ENCODE measurements around the gene ALDH1A3.

ALDH1A3 gene

GRCh38 chr15:100833417-100834389 is 45.9 kb upstream of the ALDH1A3 start (continued):
- TF ChIP-seq PPARA (CRISPR knock-in tag; IDR thresholded peaks at IDR 0.05; ENCODE audit: borderline replicate concordance) (no peak), CSDC2 (CRISPR knock-in tag; IDR thresholded peaks at IDR 0.05) (no peak), OSR1 (CRISPR knock-in tag; IDR thresholded peaks at IDR 0.05) (no peak), SNAI2 (CRISPR knock-in tag; IDR thresholded peaks at IDR 0.05) (no peak), ARNTL (CRISPR knock-in tag; IDR thresholded peaks at IDR 0.05; ENCODE audit: borderline replicate concordance, low read depth) (no peak)

GRCh38 chr15:100834731-100835130 is 44.9 kb upstream of the ALDH1A3 start:
- no peak for ATAC-seq

More at GRCh38 chr15:100834731-100835130, 44.9 kb upstream of the ALDH1A3 start:
- TF ChIP-seq TSHZ2 (CRISPR knock-in tag; IDR thresholded peaks at IDR 0.05) = no peak
- no peak for TF ChIP-seq ZFP3 (CRISPR knock-in tag; IDR thresholded peaks at IDR 0.05)
- TF ChIP-seq SNAI2 (CRISPR knock-in tag; IDR thresholded peaks at IDR 0.05) = no peak
- TF ChIP-seq RARB (CRISPR knock-in tag; IDR thresholded peaks at IDR 0.05) = no peak
- TF ChIP-seq ZC3H10 (CRISPR knock-in tag; IDR thresholded peaks at IDR 0.05) = no peak
- no peak for TF ChIP-seq OSR1 (CRISPR knock-in tag; IDR thresholded peaks at IDR 0.05)
- no peak for TF ChIP-seq ARNTL (CRISPR knock-in tag; IDR thresholded peaks at IDR 0.05; ENCODE audit: borderline replicate concordance, low read depth)
- no peak for TF ChIP-seq CREB5 (CRISPR knock-in tag; IDR thresholded peaks at IDR 0.05; ENCODE audit: low read depth)
- no peak for TF ChIP-seq BACH2 (CRISPR knock-in tag; IDR thresholded peaks at IDR 0.05; ENCODE audit: borderline replicate concordance)
- no peak for TF ChIP-seq ESRRG (CRISPR knock-in tag; IDR thresholded peaks at IDR 0.05)
- TF ChIP-seq ISL1 (CRISPR knock-in tag; IDR thresholded peaks at IDR 0.05) = no peak
- TF ChIP-seq POU6F1 (CRISPR knock-in tag; IDR thresholded peaks at IDR 0.05; ENCODE audit: borderline replicate concordance, low read depth) = no peak
- TF ChIP-seq ZNF70 (CRISPR knock-in tag; IDR thresholded peaks at IDR 0.05) = no peak
- TF ChIP-seq PATZ1 (CRISPR knock-in tag; IDR thresholded peaks at IDR 0.05; ENCODE audit: borderline replicate concordance) = no peak
- TF ChIP-seq CSRNP3 (CRISPR knock-in tag; IDR thresholded peaks at IDR 0.05) = no peak
- TF ChIP-seq ZFP30 (CRISPR knock-in tag; IDR thresholded peaks at IDR 0.05) = no peak
- TF ChIP-seq CSDC2 (CRISPR knock-in tag; IDR thresholded peaks at IDR 0.05) = no peak
- TF ChIP-seq TCF4 (CRISPR knock-in tag; IDR thresholded peaks at IDR 0.05; ENCODE audit: borderline replicate concordance) = no peak
